Tongue (tissue), 2 donors: ENCODE results near the gene ID3. TPM values are rescaled to one million over a fixed set of nuclear protein-coding genes. Genes with fewer than 3 reads are reported as not detected.
A peak's percentile ranks its signal among the peaks of the same experiment; 100 is the strongest.

ENCODE experiments used
- DNase-seq: peaks from one replicate; pipeline ENCODE4 v3.0.0-alpha.2; 2015
- total RNA-seq: library from RNA; depleted of rRNA; stranded (reverse); fragments of >200 nt; gene quantifications from one replicate; pipeline ENCODE4 v1.2.3, GENCODE V29; 2014

ID3 gene
- total RNA-seq, 1 donor from 2014 or later = 51.6 TPM

DNA sequence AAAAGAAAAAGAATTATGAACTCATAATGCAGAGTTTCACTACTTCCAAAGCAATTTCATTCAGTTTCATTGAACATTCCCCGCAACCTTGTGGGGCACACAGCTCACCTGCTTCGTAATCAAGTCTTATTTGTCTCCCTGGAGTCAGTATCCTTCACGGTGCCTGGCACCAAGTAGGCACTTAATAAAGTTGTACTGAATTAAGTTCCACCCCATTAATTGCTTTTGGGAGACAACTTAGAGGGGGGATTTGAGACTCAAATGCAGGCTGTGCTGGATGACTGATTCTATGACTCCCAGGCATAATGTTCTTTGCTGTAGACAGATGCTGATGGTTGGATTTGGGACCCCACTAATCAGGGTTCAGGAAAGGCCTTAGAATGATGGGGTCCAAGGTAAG lies 6.5 kb upstream of the ID3 start:
- DNase-seq = no peak

DNA sequence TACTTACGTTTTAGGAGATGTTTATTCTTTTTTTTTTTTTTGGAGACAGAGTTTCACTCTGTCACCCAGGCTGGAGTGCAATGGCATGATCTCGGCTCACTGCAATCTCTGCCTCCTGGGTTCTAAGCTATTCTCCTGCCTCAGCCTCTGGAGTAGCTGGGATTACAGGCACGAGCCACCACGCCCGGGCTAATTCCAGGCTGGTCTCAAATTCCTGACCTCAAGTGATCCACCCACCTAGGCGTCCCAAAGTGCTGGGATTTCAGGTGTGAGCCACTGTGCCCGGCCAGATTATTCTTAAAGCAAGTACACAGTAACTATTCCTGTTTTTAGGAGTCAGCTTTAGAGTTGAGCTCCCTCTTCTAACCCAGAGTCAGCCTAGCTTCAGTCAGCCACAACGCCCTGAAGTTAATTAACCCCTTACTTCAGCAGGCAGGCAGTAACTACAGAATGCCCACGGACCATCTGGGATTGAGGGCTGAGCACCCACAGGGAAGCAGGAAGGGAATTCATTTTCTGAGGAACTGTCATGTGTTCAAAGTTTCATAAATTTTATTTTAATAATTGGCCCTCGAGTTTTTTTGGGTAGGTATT lies 5.3 kb upstream of the ID3 start:
- DNase-seq = no peak

DNA sequence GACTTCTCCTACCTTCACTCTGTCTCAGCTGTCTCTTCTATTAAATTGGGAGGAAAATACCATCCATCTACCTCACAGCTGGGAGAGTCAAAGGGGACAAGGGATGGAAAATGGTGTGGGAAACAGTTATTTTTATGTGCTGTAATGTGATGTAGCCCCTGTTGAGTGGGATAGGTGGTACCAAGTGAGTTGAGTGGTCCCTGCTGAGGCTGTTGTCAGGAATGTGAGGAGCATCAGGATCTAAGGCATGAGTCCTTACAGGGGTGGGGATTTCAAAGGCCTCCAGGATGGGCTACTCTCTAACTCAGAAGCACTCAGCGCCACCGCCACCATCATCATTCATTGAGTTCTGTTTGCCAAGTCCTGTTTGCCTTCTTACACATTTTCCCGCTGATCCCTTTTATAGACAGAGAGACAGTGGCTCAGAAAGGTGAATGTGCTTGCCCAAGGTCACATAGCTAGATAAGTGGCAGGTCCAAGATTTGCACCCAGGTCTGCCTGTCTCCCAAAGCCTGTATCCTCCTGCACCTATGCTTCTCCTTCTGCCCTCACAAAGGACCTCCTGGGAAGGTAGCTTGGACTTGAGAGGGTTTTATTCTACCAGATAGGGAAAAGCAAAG lies 4.6 kb upstream of the ID3 start:
- no peak for DNase-seq

DNA sequence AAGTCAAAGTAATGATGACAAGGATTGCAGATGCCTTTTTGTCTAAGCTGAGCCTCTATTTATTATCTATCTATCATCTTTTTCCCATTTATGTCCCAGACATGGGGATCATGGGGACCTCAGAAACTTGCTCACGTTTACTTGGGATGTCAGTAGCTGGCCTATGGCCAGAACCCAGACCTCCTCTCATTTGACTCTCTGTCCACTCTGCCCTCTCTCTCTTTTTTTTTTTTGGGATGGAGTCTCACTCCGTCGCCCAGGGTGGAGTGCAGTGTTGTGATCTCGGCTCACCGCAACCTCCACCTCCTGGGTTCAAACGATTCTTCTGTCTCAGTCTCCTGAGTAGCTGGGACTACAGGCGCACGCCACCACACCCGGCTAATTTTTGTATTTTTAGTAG lies 3.7 kb upstream of the ID3 start:
- no peak for DNase-seq

DNA sequence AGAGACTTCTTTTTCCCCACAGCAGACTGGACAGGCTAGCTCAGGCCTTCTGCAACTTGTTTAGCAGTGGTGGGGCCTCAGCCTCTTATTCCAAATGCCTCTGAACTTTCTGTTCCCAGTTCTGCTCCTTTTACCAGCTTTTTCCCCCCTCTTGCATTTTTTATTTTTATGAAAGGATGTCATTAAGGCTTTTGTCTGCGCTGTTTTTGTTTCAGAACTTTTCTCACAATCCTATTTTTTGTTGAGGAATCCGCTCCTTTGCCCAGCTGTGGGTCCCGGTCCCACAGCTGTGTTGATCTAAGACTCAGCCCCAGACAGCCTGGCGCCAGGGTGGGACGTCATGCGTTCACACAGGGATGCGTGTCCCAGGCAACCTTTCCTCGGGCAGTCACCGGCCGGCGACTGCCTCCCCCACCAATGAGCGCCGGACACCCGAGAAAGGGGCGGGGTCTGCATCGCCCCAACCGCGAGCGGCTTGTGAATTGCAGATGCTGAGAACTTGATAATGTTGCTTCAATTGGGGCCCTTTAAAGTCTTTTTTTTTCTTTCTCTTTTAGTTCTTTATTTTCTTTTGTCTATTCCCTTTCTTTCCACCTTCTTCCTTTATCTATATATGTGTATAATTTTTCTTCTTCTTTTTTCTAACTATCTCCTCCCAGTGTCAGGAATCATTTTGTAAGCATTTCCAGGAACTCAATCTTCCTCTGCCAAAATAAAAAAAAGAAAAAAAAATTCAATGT lies 3.0 kb upstream of the ID3 start:
- DNase-seq = peak; percentile 99

DNA sequence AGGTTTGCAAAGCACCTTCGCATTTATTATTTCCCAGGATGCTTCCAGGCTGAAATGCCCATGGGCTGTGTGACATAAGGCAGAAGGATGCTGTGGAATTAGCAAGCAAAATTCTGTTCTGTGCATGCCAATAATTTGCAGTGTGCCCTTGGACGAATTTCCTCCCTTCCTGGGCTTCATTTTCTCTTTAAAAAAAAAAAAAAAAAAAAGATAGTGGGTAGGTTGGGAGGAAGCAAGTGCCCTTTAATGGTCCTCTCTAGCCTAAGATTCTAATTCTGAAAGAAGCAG lies 2.5 kb upstream of the ID3 start:
- no peak for DNase-seq

DNA sequence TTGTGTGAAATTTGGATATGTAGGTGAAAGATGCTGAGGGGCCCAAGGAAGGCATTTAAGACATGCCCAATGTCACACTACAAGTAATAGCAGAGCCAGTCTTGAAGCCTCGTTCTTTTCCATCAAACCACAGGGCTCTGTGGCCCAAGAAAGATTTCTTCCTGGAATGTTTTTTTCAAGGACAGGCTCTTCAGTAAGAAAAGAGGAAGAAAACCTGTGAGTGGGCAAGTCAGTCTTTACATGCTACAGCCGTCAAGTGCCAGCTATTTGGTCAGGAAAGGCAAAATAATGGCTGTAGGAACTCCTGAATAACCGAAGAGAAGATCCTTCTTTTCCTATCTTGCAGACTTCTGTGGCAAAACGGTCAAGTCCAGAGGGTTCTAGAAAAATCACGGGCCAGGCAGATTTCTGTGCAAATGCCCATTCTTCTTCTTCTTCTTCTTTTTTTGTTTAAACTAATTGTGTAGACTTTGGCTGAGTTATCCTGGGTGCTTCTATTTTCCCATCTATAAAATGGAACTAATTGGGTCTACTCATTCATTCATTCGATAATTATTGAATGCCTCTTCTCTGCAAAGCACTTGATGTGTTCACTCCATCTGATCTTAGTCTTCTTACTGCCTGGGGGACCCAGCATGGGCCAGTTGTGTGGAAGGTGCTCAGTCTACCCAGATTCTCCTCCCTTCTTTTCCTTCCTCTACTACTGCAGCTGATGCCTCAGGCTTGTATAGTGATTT lies 1.9 kb upstream of the ID3 start:
- DNase-seq = no peak

DNA sequence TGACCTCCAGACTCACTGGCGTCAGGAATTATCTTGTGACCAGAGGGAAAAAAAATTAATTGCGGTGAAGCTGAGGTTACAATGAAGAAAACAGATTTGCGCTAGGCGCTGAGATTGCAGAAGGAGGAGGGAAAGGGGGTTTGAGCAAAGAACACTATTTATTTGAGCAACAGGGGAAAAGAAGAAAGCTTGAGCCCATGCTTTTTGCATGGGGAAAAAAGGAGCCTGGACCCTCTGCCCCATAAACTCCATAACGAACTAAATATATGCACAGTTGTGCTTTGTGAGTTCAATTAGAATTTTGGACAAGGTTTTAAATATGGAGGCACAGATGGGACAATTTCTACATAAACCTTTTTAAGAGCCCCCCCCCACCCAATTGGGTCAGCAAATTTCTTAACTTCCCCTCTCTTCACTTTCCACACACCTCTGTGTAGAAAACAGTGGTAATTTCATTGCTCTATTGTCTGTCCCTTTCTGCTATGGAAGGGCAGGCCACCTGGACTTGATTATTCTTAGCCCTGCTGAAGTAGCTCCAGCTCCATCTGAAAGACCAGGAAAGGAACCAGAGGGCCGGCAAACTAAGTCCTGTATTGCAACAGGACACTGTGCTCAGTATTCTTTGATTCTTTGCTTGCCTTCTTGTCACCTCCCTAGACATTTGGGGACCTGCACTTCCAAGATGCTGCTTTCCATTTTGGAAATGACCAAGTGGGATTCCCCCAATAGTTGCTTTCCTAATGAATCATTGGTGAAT lies 862 bp upstream of the ID3 start:
- DNase-seq = no peak

DNA sequence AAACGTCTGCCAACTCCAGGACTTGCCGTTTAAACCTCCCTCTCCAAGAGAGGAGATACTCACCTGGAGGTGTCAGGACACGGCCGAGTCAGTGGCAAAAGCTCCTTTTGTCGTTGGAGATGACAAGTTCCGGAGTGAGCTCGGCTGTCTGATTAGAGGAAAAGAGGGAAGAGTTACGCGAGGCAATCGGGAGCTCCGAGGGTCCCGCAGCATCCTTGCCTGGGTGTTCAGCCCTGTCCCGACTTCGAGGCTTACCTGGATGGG lies 497 bp downstream of the ID3 start:
- no peak for DNase-seq

DNA sequence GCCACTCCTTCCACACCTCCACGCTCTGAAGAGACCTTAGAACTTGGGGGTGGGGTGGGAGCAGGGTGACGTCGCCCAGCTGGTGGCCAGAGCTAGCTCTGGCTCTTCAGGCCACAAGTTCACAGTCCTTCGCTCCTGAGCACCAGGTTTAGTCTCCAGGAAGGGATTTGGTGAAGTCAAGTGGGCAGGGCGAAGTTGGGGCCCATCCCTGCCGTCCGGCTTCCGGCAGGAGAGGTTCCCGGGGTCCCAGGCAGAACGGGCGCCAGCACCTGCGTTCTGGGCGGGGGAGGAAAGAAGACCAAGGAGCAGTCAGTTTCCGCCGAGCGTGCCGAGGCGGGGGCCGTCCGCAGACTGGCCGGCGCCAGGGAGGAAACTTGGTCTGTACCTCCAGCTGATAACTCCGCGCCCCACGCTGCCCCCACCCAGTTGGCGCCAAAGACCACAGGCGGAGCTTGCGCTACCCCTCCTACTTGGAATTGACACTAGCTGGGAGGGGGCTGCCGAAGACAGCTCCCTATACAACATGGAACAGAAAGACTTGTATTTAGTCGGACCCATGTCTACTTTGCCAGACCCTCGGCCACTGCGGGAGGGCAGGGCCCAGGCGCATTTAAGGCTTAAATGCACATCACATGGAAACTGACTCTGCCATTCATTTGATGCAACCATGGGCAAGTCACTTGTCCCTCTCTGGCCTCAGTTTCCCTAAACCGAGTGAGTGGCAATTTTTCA lies 995 bp downstream of the ID3 start:
- DNase-seq = peak; percentile 85

DNA sequence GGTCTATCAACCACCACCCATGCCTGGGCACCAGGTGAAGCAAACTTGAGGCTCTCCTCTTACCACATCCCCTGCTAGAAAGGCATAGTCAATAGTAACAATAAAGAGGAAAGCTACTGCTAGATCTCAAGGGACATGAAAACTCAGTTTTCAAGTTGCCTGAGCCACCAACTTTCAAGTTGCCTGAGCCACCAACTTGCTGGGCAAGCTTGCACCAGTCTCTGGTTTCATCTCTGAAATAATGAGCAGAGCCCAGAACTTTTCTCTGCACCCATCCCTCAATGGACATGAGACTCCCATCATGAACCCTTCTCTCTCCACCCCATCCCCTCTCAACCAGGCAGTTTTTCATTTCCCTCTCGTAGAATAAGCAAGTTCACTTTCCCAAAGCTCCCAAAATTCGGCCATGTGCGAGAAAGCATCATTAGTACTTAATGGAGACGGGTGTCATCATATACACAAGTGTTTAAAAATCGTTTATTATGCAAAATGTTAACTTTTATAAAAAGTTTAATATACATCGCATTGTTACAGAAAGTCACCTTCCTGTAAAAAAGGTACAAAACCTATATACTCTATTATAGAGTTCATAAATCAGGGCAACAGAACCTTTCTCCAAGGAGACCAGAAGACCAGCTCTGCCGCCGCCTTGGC lies 1.7 kb downstream of the ID3 start:
- DNase-seq = no peak

DNA sequence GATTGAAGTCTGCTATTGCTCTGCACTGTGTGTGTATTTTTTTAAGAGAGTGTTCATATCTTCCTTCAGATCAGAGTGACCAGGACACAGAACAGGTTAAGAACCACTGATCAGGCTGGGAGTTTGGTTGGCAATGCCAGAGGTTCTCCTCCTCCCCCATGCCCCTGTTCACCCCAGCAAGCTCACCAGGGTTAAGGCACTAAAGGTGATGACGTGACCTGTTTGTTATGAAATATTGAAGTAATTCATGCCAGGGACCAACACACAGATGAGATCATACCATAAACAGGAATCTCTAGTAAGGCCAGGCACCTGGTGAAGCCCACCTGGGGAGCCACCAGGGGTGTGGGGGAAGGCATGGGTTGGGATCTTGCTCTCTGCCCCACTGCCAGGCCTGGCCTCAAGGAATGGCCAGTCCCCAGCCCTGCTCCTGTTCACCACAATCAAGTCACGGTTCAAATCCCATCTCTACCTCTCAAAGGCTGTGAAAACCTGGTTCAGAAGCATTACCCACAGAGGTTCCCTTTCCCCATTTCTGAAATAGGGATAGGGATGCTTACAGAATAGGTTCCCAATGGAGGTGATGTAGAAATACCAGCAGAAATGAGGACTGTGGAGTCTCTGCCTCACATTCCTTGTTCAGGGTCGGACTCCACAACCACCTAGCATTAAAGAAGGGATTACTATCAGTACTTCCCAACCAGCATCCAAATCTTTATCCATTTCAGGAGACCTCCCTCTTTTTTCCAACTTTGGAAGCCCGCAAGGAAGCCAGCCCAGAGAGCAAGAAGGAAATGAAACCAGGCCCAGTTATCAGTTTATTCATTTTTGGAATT lies 2.4 kb downstream of the ID3 start:
- DNase-seq = no peak

DNA sequence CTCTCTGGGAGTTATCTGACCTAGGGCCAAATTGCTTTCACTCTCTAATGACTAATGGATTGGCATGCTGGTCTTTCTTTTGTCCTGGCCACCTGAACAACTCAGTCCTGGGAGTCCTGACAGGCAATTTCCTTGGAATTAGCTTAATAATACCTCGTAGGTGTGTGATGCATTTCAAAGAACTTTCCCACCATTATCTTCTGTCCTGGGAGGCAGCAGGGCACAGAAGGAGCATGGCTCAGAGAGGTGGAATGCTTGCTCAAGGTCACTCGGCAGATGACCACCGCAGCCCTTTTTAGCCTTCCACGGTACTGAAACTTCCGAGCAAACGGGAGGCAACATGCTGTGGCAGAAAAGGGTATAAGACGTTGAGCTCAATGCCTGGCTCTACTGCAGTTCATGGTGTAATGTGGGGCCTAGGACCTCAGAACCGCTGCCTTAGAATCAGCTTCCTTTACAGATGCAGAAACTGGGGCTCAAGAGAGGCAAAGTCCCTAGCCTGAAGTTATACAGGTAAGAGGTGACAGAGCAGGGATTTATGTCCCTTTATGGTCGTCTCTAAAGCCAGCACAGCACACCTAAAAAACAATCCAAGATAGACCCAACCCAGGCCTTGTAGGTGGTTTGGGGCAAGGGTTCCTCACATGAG lies 3.2 kb downstream of the ID3 start:
- no peak for DNase-seq

DNA sequence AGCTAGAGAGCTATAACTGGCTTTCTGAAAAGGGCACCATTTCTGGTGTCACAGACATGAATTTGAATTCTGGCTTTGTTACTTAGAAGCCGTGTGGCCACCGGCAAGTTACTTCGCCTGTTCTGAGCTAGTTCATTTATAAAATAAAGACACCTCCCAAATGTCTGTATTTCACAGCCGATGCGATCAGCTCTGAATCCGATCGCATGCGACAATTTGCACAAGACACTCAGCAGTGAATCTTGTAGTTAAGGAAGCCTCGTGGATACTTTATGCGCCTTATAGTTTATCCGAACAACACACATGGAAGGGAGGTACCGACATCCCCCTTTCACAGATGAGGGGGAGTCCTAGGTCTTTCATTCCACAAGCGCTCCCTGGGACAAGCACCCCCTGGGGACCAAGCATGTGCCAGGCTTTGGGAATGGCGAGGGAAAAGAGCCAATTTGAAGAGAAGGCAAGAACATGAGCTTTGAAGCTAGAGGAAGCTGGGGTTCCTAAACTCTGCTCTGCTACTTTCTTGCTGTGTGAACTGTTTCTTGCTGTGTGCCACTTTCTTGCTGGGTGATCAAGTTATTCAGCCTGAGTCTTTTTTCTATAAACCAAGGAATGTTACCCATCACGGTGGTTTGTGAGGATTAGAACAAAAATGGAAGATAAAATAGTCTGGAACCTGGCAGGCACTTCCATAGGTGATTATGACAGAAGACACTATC lies 3.9 kb downstream of the ID3 start:
- DNase-seq = no peak

DNA sequence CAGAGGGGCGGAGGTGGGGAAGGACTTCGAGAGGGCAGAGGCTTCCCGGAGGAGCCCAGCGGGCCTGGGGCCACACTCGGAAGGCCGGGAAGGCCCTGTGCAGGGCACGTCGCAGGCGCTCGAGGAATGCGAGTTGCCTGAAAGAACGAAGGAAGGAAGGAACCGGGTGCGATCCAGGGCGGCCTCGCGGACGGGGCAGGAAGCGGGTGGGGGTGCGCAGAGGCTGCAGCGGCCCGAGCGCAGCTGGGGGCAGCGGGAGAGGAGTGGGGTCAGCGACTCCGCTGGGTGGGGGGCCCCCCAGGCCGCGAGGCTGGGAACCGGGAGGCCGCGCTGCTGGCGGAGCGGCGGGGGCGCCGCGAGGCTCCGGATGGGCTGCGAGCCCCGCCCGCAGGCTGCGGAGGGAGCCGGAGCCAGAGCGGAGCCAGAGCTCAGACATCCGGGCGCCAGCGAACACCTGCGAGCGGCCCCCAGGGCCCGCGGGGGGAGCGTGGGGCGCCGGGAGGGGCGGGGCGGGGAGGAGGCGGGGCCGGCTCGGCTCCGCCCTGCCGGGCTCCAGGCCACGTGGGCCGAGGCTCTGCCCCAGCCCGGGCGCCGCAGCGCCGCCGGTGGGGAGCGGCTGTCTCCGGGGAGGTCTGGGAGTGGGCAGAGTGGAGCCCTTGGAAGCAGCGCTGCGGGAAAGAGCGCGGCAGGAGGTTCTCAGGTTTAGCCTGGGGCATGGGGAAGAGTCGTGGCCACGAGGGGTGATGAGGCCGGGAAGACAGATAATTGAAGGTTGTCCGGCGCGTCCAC lies 4.6 kb downstream of the ID3 start:
- peak; percentile 93 for DNase-seq

DNA sequence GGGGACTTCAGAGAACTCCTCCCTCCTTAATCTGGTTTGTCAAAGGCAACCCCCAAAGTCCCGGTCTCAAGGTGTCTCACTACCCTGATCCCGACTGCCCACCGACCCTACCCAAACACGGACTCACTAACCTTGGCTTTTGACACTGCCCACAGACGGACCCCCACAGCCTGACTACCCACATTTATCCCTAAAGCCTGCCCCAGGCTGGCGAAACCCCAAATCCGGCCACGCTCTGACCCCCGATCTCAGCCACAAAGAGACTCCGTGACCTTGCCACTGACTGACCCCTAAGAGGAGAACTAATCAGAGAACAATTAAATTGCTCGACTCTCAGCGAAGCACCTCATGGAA lies 5.2 kb downstream of the ID3 start:
- DNase-seq = no peak

DNA sequence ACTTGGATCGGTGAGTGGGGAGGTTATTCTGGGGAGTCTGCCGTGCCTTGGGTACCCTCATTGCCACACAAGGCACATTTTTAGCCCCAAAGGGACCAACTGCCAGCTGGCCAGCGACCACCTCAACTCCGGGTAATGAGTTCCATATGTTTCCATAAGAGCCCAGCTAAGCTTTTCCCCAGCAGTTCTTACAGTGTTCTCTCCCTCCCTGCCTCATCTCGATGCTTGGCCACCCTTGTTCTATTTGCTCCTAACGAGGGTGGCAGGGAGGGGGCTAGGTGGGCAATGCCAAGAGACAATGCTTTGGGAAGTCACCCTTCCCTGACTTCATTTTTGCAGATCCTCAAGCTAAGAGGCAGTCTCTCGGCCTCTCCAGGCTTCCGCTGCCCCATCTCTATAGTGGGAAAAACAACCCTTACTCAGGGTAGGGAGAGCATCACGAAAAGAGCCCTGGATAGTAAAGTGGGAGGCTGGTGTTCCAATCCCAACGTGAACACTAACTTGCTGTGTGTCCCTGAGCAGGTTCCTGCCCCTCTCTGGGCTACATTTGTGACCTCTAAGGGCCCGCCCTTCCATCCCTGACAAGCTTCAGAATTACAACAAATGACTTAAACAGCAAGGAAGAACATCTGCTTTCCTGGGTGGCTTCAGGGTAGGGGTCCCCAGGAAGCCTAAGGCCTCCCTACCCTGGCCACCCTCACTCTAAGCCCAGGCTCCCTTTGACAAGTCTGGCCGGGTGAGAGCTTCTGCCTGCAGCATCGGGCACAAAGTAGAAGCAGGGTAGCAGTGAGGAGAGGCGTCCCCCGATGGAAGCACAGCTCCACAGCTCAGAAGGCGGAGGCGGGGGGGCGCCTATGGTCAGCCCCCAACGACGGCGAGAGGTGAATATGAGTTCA lies 5.8 kb downstream of the ID3 start:
- DNase-seq = no peak

DNA sequence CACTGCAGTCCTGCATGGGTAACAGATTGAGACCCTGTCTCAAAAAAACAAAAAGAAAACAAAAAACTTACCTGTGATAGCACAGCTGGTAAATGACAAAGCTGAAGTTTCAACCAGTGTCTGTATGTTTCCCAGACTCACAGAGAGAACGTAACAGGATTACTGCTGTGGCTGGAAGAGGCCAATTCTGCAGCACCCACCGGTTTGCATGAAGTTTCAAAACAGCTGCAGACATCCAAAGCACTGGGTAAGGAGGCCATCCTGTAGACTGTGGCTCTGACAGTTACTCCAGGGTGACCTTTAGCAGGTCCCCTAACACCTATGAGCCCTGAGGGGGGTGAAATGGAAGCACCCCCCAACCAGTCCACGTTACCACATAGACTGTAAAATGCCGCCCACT lies 7.5 kb downstream of the ID3 start:
- no peak for DNase-seq
